NOMO-1 (cell line): ENCODE data around the gene FAM43A.
A peak's percentile ranks its signal among the peaks of the same experiment; 100 is the strongest.

Experiments used
- DNase-seq, 2 experiments: peaks; one replicate each; lab custom pipeline; 2025; ENCODE audit not compliant: unreplicated experiment in 2 of 2; lab: John Stamatoyannopoulos, UW

The FAM43A gene

GRCh38 chr3:194705227-194705626 is 19.5 kb downstream of the FAM43A start:
- DNase-seq, result peak in 1 of 2 experiments; percentile 31

DNA sequence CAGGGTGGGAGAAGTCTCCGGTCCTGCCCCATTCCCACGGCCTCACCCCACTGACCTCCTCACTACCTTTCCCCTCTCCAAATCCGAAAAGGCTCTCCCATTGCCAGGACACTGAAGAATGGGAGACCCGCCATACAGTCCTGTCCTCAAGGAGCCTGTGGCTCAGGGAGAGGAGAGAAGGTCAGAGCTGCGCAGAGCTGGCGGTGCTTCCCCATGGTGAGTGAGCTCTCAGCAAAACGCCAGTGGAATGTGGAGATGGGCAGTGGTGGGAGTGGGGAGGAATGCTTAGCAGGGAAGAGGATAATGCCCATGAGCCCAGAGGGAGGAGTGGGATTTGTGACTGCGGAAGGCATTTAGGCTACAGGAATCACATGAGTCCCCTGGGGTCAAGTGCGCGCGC is 20.1 kb downstream of the FAM43A start:
- DNase-seq, result no peak

- DNase-seq, result no peak
Measured at GRCh38 chr3:194707147-194707540, 21.5 kb downstream of the FAM43A start.

DNA sequence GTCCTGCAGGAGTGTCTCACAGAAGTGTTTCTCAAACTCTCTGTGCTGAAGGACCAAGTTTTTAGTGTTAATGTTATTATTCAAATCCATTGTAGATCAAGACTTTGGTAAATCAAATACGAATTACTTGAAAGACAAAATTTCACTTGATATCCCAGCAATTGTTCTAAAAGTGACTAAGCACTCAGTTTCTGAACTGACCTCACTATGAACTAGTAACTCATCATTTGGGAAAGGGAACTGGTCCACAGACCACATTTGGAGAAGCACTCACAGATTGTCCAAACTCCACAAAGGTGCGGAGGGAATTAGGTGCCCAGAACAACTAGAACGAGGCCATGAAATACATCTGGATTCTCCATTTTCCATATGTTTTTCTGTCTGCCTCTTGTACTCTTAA is 25.6 kb downstream of the FAM43A start:
- no peak for DNase-seq

- no peak for DNase-seq
Measured at GRCh38 chr3:194711913-194712312, 26.2 kb downstream of the FAM43A start.

- no peak for DNase-seq
Measured at GRCh38 chr3:194713299-194714136, 27.8 kb downstream of the FAM43A start.

- DNase-seq, result no peak
Measured at GRCh38 chr3:194714137-194714455, 28.4 kb downstream of the FAM43A start.

DNA sequence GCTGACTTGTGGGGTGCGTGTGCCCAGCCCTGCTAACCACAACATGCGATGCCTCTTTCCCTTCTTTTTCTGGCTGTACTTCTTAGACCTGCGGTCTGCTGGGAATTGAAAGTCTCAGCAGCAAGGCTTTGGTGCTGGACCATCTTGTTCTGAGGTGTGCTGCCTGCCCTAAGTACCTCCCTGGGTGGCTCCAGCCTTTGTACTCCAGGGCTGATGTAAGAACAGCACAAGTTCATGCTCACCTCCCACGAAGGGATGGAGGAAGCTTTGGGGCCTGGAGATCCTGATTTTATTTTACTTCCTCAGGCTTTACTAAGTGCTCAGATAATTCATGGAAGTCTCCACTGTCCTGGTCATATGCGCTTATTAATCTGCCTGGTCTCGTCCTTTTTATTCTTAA is 28.9 kb downstream of the FAM43A start:
- no peak for DNase-seq

GRCh38 chr3:194715022-194715800 is 29.5 kb downstream of the FAM43A start:
- DNase-seq, result no peak

DNA sequence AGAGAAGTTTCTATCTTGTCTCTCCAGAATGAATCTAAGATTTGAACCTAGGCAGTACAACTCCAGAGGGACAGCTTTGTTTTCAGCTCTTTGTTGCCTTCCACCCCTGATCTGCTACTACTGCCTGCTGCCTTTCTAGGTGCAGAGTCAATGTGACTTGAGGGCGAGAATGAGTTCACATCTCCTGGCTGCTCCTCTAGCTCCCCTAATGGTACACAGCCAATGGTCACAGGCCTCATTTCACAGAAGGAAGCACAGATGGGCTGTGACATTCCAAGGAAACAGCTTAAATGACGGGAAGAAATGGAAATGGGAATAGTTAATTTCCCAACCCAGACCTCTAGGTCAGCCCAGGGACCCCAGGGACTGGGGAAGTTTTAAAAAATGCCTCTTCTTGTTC is 32.4 kb downstream of the FAM43A start:
- no peak for DNase-seq

DNA sequence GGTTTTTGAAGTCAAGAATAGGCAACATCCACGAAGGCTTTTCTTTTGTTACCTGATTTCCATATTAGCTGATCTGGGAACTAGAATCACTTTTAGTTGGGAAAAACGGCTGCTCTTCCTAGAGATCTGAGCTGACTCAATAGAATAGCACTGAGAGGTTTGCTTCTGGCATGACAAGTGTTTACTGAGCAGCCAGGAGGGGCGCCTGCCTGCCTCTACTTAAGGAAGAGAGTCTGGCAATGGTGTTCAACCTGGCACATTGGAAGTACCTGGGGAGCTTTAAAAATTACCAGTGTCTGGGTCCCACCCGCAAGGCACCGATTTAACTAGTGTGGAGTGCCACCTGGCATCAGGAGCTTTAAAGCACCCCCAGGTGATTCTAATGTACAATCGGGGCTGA is 34.4 kb downstream of the FAM43A start:
- DNase-seq, result no peak

GRCh38 chr3:194723846-194724618 is 38.3 kb downstream of the FAM43A start:
- no peak for DNase-seq

GRCh38 chr3:194725346-194725745 is 39.7 kb downstream of the FAM43A start:
- DNase-seq, result no peak

- no peak for DNase-seq
Measured at GRCh38 chr3:194727435-194728128, 41.9 kb downstream of the FAM43A start.

- no peak for DNase-seq
Measured at GRCh38 chr3:194728986-194729385, 43.3 kb downstream of the FAM43A start.

DNA sequence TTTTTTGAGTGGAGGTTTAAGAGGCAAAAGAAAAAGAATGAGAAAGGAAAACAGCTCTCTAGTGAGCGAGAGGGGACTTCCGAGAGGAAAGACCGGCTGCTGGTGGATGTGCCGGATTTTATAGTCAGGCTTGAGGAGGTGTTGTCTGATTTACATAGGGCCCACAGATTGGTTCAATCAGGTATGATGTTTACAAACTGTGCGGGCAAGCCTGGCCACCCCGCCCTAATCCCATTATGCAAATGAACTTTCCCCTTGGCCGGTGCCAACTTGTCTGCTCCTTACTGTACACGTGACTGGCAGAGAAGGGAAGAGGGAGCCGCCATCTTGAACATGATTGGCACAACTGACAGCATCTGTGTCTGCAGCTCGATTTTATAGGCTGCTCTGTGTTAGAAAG is 44.7 kb downstream of the FAM43A start:
- no peak for DNase-seq

DNA sequence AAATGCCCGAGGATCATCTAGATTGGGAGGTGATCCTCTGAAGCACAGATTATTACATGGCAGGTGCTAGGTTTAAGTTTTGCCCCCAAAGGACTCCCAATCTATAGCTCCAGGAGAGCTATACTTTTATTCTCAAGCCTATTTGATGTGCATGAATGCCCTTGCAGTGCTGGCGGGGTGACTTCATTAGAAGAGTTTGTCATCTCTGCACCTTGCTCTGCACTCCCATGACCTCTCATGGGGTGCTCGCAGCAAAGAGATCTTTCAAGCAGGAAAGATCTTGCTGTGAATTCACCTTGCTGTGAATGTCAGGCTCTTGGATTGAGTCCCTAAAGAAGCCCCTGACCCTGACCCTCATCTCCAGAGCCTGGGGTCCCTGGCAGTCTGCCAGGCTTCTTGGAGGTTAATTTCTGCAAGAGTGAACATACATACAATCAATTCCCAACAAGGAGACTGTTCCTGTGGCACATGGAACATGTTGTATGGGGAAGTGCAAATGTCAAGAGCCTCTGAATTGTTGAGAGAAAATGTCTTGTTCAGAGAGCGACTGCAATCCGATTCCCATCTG is 45.9 kb downstream of the FAM43A start:
- no peak for DNase-seq

DNA sequence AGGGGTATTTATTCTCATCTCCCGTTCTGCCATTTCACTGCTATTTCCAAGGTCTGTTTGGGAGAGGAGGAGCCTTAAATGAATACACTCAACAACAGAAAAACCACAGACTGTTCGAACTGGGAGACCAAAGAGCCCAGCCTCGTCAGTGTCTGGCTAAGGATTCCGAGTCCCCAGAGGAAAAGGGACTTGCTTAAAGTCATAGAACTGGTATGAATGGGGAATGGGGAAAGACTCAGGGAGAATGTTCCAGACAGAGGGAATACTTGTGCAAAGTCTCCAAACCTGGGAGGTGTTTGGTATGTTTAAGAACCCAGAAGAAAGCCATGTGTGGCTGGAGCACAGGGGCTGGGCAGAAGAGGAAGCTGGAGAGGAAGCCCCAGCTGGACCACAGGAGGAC is 46.9 kb downstream of the FAM43A start:
- DNase-seq, result no peak

- DNase-seq, result peak; percentile 79 to 91
Measured at GRCh38 chr3:194736277-194736895, 50.7 kb downstream of the FAM43A start.
